Measurements from ENCODE around the gene GFOD1. TPM values are rescaled to one million over a fixed set of nuclear protein-coding genes. Genes with fewer than 3 reads are reported as not detected.

Gene GFOD1
- total RNA-seq, 1 donor from 2014 or later = 41.7 TPM

- DNase-seq = no peak
These were observed 114.5 kb downstream of the GFOD1 start for GRCh38 chr6:13372688-13373487.

GRCh38 chr6:13372076-13372475 lies 115.3 kb downstream of the GFOD1 start:
- DNase-seq = no peak

GRCh38 chr6:13371421-13372072 lies 115.9 kb downstream of the GFOD1 start:
- DNase-seq = no peak

GRCh38 chr6:13370623-13371022 lies 116.8 kb downstream of the GFOD1 start:
- DNase-seq = no peak

GRCh38 chr6:13369591-13369990 lies 117.8 kb downstream of the GFOD1 start:
- DNase-seq = no peak

- no peak for DNase-seq
These were observed 118.7 kb downstream of the GFOD1 start for GRCh38 chr6:13368731-13369115.

- DNase-seq = peak; percentile 20
These were observed 119.2 kb downstream of the GFOD1 start for GRCh38 chr6:13368079-13368730.

- DNase-seq = peak; percentile 52
These were observed 120.0 kb downstream of the GFOD1 start for GRCh38 chr6:13367396-13367795.

GRCh38 chr6:13365320-13365719 lies 122.1 kb downstream of the GFOD1 start:
- DNase-seq = no peak

- no peak for DNase-seq
These were observed 122.6 kb downstream of the GFOD1 start for GRCh38 chr6:13364842-13365241.

GRCh38 chr6:13362412-13362811 lies 125.0 kb downstream of the GFOD1 start:
- DNase-seq = no peak

GRCh38 chr6:13360671-13361540 lies 126.5 kb downstream of the GFOD1 start:
- DNase-seq = no peak

- no peak for DNase-seq
These were observed 128.1 kb downstream of the GFOD1 start for GRCh38 chr6:13359287-13359686.

GRCh38 chr6:13358511-13358910 lies 128.9 kb downstream of the GFOD1 start:
- no peak for DNase-seq

GRCh38 chr6:13357551-13358075 lies 129.8 kb downstream of the GFOD1 start:
- DNase-seq = peak; percentile 45

GRCh38 chr6:13355999-13356785 lies 131.2 kb downstream of the GFOD1 start:
- no peak for DNase-seq

- peak; percentile 71 for DNase-seq
These were observed 132.1 kb downstream of the GFOD1 start for GRCh38 chr6:13355043-13355945.

- DNase-seq = peak; percentile 69
These were observed 132.9 kb downstream of the GFOD1 start for GRCh38 chr6:13354331-13355042.

GRCh38 chr6:13352165-13352564 lies 135.2 kb downstream of the GFOD1 start:
- no peak for DNase-seq

GRCh38 chr6:13351271-13351670 lies 136.1 kb downstream of the GFOD1 start:
- DNase-seq = no peak

Measured in dermis blood vessel endothelial cell (primary cell).